SK-N-SH (cell line): Measurements from ENCODE around the gene GSG1L. TPM values are rescaled to one million over a fixed set of nuclear protein-coding genes. Genes with fewer than 3 reads are reported as not detected.
A peak's percentile ranks its signal among the peaks of the same experiment; 100 is the strongest.

Experiments
- CTCF ChIA-PET: fragments of 300-600, 350-600 bp; formaldehyde crosslinking; extraction: SDS; loops from one replicate; lab custom pipeline; 2021; lab: Yijun Ruan, JAX
- POLR2A ChIA-PET: fragments of 350-600 bp; sonication (Branson Sonifier 250); formaldehyde crosslinking; extraction: SDS; loops from one replicate; lab custom pipeline; 2020; ENCODE audit warnings: antibody characterized with exemption, inconsistent platforms; lab: Yijun Ruan, JAX
- DNase-seq: peaks from one replicate; pipeline ENCODE4 v3.0.0; 2012
- H2AFZ ChIP-seq: fragments of 200-600 bp; sonication (generic); 2 replicates; pipeline ENCODE4 v1.8.1; 2016; ENCODE audit warnings: antibody characterized with exemption, mild to moderate bottlenecking, low read depth
- H3F3A ChIP-seq: fragments of 200-600 bp; sonication (generic); replicated peaks from 2 replicates; pipeline ENCODE3; 2016; ENCODE audit warnings: antibody characterized with exemption, mild to moderate bottlenecking; ENCODE audit not compliant: insufficient read depth
- H3K27ac ChIP-seq, 2 experiments: fragments of 200-500 bp in 1 of 2; fragments of 200-600 bp in 1 of 2; sonication (Bioruptor generic) in 1 of 2; sonication (generic), shearing (Covaris generic) in 1 of 2; 2 replicates each; pipeline versions ENCODE4 v1.5.1 to v1.6.1; 2014 to 2016; ENCODE audit warnings: low read depth in 2 of 2, inconsistent platforms in 1 of 2, low read length in 1 of 2, mild to moderate bottlenecking in 1 of 2, mixed read lengths in 1 of 2
- H3K27me3 ChIP-seq: fragments of 200-600 bp; sonication (generic), shearing (Covaris generic); 2 replicates; pipeline ENCODE4 v1.6.1; 2016; ENCODE audit warnings: mixed run types; ENCODE audit not compliant: insufficient read depth
- H3K36me3 ChIP-seq, 2 experiments: fragments of 200-500 bp in 1 of 2; fragments of 200-600 bp in 1 of 2; sonication (Bioruptor generic) in 1 of 2; sonication (generic) in 1 of 2; replicated peaks in 1 of 2; 2 replicates each; pipeline versions ENCODE3 to v1.5.1; 2014 to 2016; ENCODE audit warnings: low read length in 1 of 2, mild to moderate bottlenecking in 1 of 2; ENCODE audit not compliant: insufficient read depth in 2 of 2, control insufficient read depth in 1 of 2
- H3K4me1 ChIP-seq, 2 experiments: fragments of 200-500 bp in 1 of 2; fragments of 200-600 bp in 1 of 2; sonication (Bioruptor generic) in 1 of 2; sonication (generic), shearing (Covaris generic) in 1 of 2; 2 replicates each; pipeline versions ENCODE4 v1.5.1 to v1.6.1; 2014 to 2016; ENCODE audit warnings: low read depth in 1 of 2, low read length in 1 of 2, mixed run types in 1 of 2; ENCODE audit not compliant: insufficient read depth in 2 of 2, control insufficient read depth in 1 of 2
- H3K4me2 ChIP-seq: fragments of 200-600 bp; sonication (generic), shearing (Covaris generic); 2 replicates; pipeline ENCODE4 v1.6.1; 2017; ENCODE audit warnings: mixed run types
- H3K4me3 ChIP-seq, 2 experiments: fragments of 200-500 bp in 1 of 2; fragments of 200-600 bp in 1 of 2; sonication (Bioruptor generic) in 1 of 2; sonication (generic), shearing (Covaris generic) in 1 of 2; 2 replicates each; pipeline versions ENCODE4 v1.5.1 to v1.8.1; 2014 to 2016; ENCODE audit warnings: low read depth in 2 of 2, inconsistent platforms in 1 of 2, low read length in 1 of 2, mild to moderate bottlenecking in 1 of 2, mixed read lengths in 1 of 2, moderate library complexity in 1 of 2
- H3K79me2 ChIP-seq: fragments of 200-600 bp; sonication (generic); 2 replicates; pipeline ENCODE4 v1.8.1; 2017; ENCODE audit warnings: mild to moderate bottlenecking; ENCODE audit not compliant: insufficient read depth
- H3K9ac ChIP-seq: fragments of 200-600 bp; sonication (generic); 2 replicates; pipeline ENCODE4 v1.6.1; 2017; ENCODE audit warnings: mixed run types
- H3K9me2 ChIP-seq: fragments of 200-600 bp; sonication (generic); 2 replicates; pipeline ENCODE4 v1.6.1; 2017; ENCODE audit warnings: mixed run types
- H3K9me3 ChIP-seq: fragments of 200-600 bp; sonication (generic); 2 replicates; pipeline ENCODE4 v1.6.1; 2017; ENCODE audit warnings: mixed run types, mild to moderate bottlenecking, moderate library complexity
- H4K20me1 ChIP-seq: fragments of 200-600 bp; sonication (generic); 2 replicates; pipeline ENCODE4 v1.6.1; 2017; ENCODE audit warnings: mild to moderate bottlenecking, mixed run types; ENCODE audit not compliant: insufficient read depth
- ELF1 ChIP-seq: IDR thresholded peaks from 2 replicates; pipeline ENCODE4 v1.4.0; 2012
- EP300 ChIP-seq, 2 experiments: IDR thresholded peaks; 2 replicates each; pipeline versions ENCODE4 v1.4.0 to v1.6.1; 2012; ENCODE audit warnings: borderline replicate concordance in 1 of 2, low read depth in 1 of 2, low read length in 1 of 2
- GATA2 ChIP-seq: sonication (generic); formaldehyde crosslinking; IDR thresholded peaks from 2 replicates; pipeline ENCODE4 v1.5.0; 2020; ENCODE audit warnings: mild to moderate bottlenecking, missing genetic modification reagents
- MEF2A ChIP-seq: IDR thresholded peaks from 2 replicates; pipeline ENCODE4 v1.4.0; 2012; ENCODE audit warnings: low read depth, borderline replicate concordance
- NFIC ChIP-seq: IDR thresholded peaks from 2 replicates; pipeline ENCODE4 v1.4.0; 2012; ENCODE audit warnings: borderline replicate concordance
- POLR2AphosphoS5 ChIP-seq: IDR thresholded peaks from 2 replicates; pipeline ENCODE4 v1.6.1; 2012; ENCODE audit warnings: low read depth, low read length
- RAD21 ChIP-seq: IDR thresholded peaks from 2 replicates; pipeline ENCODE4 v1.6.1; 2012; ENCODE audit warnings: mild to moderate bottlenecking, low read length
- SIN3A ChIP-seq: IDR thresholded peaks from 2 replicates; pipeline ENCODE4 v1.6.1; 2012; ENCODE audit warnings: low read depth, mild to moderate bottlenecking, low read length, moderate library complexity, borderline replicate concordance
- SMC3 ChIP-seq: IDR thresholded peaks from 2 replicates; pipeline ENCODE4 v1.6.1; 2012; ENCODE audit warnings: low read depth, low read length, improper control_type of control experiment
- TAF1 ChIP-seq: IDR thresholded peaks from 2 replicates; pipeline ENCODE4 v1.6.1; 2012; ENCODE audit warnings: low read depth, mild to moderate bottlenecking, low read length, moderate library complexity, borderline replicate concordance
- TCF12 ChIP-seq: IDR thresholded peaks from 2 replicates; pipeline ENCODE4 v1.4.0; 2012
- TEAD4 ChIP-seq: IDR thresholded peaks from 2 replicates; pipeline ENCODE4 v1.4.0; 2012; ENCODE audit warnings: mild to moderate bottlenecking, borderline replicate concordance; ENCODE audit not compliant: insufficient read depth
- YY1 ChIP-seq: IDR thresholded peaks from 2 replicates; pipeline ENCODE4 v1.4.0; 2012; ENCODE audit warnings: low read depth, mild to moderate bottlenecking
- WGBS: methylation state at CpG from one replicate; pipeline ENCODE4 v1.1.6; 2017; ENCODE audit warnings: low lambda C conversion rate; 5-methylcytosine and 5-hydroxymethylcytosine counted together
- polyA plus RNA-seq, 3 experiments: library from polyadenylated mRNA; depleted of rRNA; stranded (reverse); fragments of >200 nt; gene quantifications; 2 replicates each; pipeline ENCODE4 v1.2.3, GENCODE V29; 2012
- TF ChIP-seq, protein P1 (sequence below): fragments of 150-350 bp; IDR thresholded peaks from 2 replicates; pipeline ENCODE4 v1.6.1; 2016; ENCODE audit warnings: mild to moderate bottlenecking, low read depth, low read length
- TF ChIP-seq, protein P2 (sequence below): fragments of 150-350 bp; IDR thresholded peaks from 2 replicates; pipeline ENCODE4 v1.6.1; 2017; ENCODE audit warnings: antibody characterized with exemption, low read length, low read depth, borderline replicate concordance
- TF ChIP-seq, protein P3 (sequence below): IDR thresholded peaks from 2 replicates; pipeline ENCODE4 v1.4.0; 2012; ENCODE audit warnings: low read depth, borderline replicate concordance
- TF ChIP-seq, protein P4 (sequence below): IDR thresholded peaks from 2 replicates; pipeline ENCODE4 v1.4.0; 2012; ENCODE audit warnings: low read depth, borderline replicate concordance
- TF ChIP-seq, protein P5 (sequence below): IDR thresholded peaks from 2 replicates; pipeline ENCODE4 v1.6.1; 2012; ENCODE audit warnings: mild to moderate bottlenecking, low read depth, low read length, moderate library complexity

Gene GSG1L
- polyA plus RNA-seq, 1 of the 3 experiments (the other 2 are of a cell fraction): not detected

DNA sequence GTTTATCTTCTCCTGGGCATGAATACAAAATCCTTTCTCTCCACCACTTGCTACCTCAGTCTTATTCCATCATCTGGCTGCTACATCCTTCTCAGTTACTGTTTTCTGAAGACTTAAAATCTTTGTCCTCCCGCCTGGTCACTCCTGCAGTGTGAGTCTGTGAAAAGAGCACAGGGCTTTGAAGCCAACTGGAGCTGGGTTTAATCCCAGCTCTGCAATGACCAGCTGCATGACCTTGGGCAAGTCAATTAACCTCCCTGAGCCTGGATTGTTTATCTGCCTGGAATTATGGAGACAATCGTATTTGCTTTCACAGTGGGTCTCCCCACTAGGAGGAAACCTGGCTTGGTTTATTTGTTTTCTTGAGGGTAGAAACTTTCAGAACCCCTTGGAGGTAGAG, 183.2 kb downstream of the GSG1L start:
- no peak overlapping the region for H3K4me2 ChIP-seq
- H3K4me3 ChIP-seq: no peak overlapping the region
- H3K4me1 ChIP-seq: peaks cover 0 to 14% of the 10 kb centered on the region in 2 experiments; a peak in 1 of 4 replicates
- H3K27me3 ChIP-seq: no peaks in the 10 kb centered on the region
- ChIA-PET CTCF (interaction anchor here (0.7 to 1.4 kb wide), 3 partner anchors 13 to 191 kb away, joined by 5 to 7 read pairs (median 6); no protein-coding TSS in a partner anchor), POLR2A (interaction anchor here (1.0 kb wide), 1 partner anchor 349 kb away, joined by 3 read pairs; no protein-coding TSS in a partner anchor)
- peak; percentile 41 for DNase-seq
- no peaks in the 10 kb centered on the region for H3F3A ChIP-seq
- H3K27ac ChIP-seq: peak overlapping the region in 1 of 2 experiments; percentile 72; a peak in 2 of 4 replicates
- H3K9me2 ChIP-seq: no peaks in the 10 kb centered on the region
- no peaks in the 10 kb centered on the region for H4K20me1 ChIP-seq
- 0% methylated on average over 2 of the region's 2 CpGs for WGBS
- no peak overlapping the region for H3K9ac ChIP-seq
- no peaks in the 10 kb centered on the region for H3K9me3 ChIP-seq
- TF ChIP-seq POLR2AphosphoS5 (no peak), NFIC (no peak), ELF1 (no peak)
- TF ChIP-seq, all 33 proteins: peak for 0
- Histone ChIP-seq H3K79me2 (no peaks in the 10 kb centered on the region), H2AFZ (no peak overlapping the region), H3K36me3 (no peaks in the 10 kb centered on the region)

DNA sequence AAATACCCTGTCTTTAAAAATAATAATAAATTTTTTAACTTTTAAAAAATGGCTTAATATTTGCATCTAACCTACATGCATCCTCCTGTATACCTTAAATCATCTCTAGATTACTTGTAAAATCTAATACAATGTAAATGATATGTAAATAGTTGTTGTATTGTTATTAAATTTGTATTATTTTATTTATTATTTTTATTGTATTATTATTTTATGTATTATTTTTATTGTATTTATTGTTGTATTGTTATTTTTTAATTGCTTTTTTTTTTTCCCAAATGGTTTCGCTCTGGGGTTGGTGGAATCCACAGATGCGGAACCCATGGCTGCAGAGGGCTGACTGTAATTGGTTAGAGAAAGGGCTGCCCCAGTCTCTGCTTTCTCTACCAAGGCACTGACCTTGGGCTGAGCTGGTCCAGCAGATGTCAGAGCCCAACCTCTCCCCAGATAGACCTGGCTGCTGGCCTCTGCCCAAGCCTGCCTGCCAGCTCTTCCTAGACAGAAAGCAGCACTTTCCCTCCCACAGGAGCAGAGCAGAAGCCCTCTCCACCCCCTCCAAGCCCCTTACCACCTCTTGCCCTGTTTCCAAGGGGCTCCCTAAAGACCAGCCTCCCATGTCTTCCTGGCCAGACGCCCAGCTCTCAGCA, 183.8 kb downstream of the GSG1L start:
- POLR2A ChIA-PET: interaction anchor here (1.0 kb wide), 1 partner anchor 348 kb away, joined by 3 read pairs; no protein-coding TSS in a partner anchor
- Histone ChIP-seq H3K36me3 (no peaks in the 10 kb centered on the region), H3K9ac (no peak overlapping the region), H3K27ac (peak overlapping the region in 1 of 2 experiments; percentile 72; a peak in 2 of 4 replicates), H3K27me3 (no peaks in the 10 kb centered on the region), H3K79me2 (no peaks in the 10 kb centered on the region), H3K4me2 (no peak overlapping the region), H2AFZ (no peak overlapping the region), H3K4me3 (no peak overlapping the region), H3F3A (no peaks in the 10 kb centered on the region), H3K4me1 (peaks cover 0 to 14% of the 10 kb centered on the region in 2 experiments; a peak in 1 of 4 replicates), H3K9me2 (no peaks in the 10 kb centered on the region), H3K9me3 (no peaks in the 10 kb centered on the region), H4K20me1 (no peaks in the 10 kb centered on the region)
- 46% methylated on average over 3 of the region's 3 CpGs for WGBS
- TF ChIP-seq, protein P1, sequence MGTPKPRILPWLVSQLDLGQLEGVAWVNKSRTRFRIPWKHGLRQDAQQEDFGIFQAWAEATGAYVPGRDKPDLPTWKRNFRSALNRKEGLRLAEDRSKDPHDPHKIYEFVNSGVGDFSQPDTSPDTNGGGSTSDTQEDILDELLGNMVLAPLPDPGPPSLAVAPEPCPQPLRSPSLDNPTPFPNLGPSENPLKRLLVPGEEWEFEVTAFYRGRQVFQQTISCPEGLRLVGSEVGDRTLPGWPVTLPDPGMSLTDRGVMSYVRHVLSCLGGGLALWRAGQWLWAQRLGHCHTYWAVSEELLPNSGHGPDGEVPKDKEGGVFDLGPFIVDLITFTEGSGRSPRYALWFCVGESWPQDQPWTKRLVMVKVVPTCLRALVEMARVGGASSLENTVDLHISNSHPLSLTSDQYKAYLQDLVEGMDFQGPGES: no peak
- TF ChIP-seq, protein P2, sequence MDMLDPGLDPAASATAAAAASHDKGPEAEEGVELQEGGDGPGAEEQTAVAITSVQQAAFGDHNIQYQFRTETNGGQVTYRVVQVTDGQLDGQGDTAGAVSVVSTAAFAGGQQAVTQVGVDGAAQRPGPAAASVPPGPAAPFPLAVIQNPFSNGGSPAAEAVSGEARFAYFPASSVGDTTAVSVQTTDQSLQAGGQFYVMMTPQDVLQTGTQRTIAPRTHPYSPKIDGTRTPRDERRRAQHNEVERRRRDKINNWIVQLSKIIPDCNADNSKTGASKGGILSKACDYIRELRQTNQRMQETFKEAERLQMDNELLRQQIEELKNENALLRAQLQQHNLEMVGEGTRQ: no peak
- TF ChIP-seq SIN3A (no peak), TEAD4 (no peak), MEF2A (no peak), GATA2 (no peak), TCF12 (no peak), TAF1 (no peak), YY1 (no peak), SMC3 (no peak; the same call in 1 of the 2 replicates), EP300 (IDR thresholded peaks at IDR 0.05; ENCODE audit: borderline replicate concordance in 1 of 2, low read depth in 1 of 2, low read length in 1 of 2) (peak in 1 of 2 experiments; percentile 27; a peak in 1 of 4 replicates), RAD21 (peak; percentile 43)
- TF ChIP-seq, protein P3, sequence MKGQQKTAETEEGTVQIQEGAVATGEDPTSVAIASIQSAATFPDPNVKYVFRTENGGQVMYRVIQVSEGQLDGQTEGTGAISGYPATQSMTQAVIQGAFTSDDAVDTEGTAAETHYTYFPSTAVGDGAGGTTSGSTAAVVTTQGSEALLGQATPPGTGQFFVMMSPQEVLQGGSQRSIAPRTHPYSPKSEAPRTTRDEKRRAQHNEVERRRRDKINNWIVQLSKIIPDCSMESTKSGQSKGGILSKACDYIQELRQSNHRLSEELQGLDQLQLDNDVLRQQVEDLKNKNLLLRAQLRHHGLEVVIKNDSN: no peak
- TF ChIP-seq, protein P4, sequence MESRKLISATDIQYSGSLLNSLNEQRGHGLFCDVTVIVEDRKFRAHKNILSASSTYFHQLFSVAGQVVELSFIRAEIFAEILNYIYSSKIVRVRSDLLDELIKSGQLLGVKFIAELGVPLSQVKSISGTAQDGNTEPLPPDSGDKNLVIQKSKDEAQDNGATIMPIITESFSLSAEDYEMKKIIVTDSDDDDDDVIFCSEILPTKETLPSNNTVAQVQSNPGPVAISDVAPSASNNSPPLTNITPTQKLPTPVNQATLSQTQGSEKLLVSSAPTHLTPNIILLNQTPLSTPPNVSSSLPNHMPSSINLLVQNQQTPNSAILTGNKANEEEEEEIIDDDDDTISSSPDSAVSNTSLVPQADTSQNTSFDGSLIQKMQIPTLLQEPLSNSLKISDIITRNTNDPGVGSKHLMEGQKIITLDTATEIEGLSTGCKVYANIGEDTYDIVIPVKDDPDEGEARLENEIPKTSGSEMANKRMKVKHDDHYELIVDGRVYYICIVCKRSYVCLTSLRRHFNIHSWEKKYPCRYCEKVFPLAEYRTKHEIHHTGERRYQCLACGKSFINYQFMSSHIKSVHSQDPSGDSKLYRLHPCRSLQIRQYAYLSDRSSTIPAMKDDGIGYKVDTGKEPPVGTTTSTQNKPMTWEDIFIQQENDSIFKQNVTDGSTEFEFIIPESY: no peak
- TF ChIP-seq, protein P5, sequence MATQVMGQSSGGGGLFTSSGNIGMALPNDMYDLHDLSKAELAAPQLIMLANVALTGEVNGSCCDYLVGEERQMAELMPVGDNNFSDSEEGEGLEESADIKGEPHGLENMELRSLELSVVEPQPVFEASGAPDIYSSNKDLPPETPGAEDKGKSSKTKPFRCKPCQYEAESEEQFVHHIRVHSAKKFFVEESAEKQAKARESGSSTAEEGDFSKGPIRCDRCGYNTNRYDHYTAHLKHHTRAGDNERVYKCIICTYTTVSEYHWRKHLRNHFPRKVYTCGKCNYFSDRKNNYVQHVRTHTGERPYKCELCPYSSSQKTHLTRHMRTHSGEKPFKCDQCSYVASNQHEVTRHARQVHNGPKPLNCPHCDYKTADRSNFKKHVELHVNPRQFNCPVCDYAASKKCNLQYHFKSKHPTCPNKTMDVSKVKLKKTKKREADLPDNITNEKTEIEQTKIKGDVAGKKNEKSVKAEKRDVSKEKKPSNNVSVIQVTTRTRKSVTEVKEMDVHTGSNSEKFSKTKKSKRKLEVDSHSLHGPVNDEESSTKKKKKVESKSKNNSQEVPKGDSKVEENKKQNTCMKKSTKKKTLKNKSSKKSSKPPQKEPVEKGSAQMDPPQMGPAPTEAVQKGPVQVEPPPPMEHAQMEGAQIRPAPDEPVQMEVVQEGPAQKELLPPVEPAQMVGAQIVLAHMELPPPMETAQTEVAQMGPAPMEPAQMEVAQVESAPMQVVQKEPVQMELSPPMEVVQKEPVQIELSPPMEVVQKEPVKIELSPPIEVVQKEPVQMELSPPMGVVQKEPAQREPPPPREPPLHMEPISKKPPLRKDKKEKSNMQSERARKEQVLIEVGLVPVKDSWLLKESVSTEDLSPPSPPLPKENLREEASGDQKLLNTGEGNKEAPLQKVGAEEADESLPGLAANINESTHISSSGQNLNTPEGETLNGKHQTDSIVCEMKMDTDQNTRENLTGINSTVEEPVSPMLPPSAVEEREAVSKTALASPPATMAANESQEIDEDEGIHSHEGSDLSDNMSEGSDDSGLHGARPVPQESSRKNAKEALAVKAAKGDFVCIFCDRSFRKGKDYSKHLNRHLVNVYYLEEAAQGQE: no peak
- DNase-seq: peak; percentile 75
- CTCF ChIA-PET: interaction anchor here (0.7 to 1.4 kb wide), 4 partner anchors 12 to 191 kb away, joined by 4 to 7 read pairs (median 6); no protein-coding TSS in a partner anchor
